NOMO-1 (cell line): ENCODE measurements around the gene SHPK.
"Not testable (repeated sequence)": the region's sequence is repeated elsewhere in the genome, so short reads cannot be mapped to it uniquely, and the experiment has no call there.

ENCODE experiments used
- DNase-seq, 2 experiments: peaks; one replicate each; lab custom pipeline; 2025; ENCODE audit not compliant: unreplicated experiment in 2 of 2; lab: John Stamatoyannopoulos, UW

SHPK gene

GRCh38 chr17:3594051-3594800, 41.8 kb downstream of the SHPK start:
- DNase-seq = no peak

GRCh38 chr17:3593384-3593783, 42.7 kb downstream of the SHPK start:
- no peak for DNase-seq

GRCh38 chr17:3592216-3592860, 43.7 kb downstream of the SHPK start:
- no peak for DNase-seq

- no peak for DNase-seq
Observed at GRCh38 chr17:3590768-3591167, 45.3 kb downstream of the SHPK start.

- no peak for DNase-seq
Observed at GRCh38 chr17:3590231-3590630, 45.8 kb downstream of the SHPK start.

- DNase-seq = no peak
Observed at GRCh38 chr17:3589784-3590183, 46.3 kb downstream of the SHPK start.

GRCh38 chr17:3585826-3586225, 50.2 kb downstream of the SHPK start:
- DNase-seq = no peak

GRCh38 chr17:3583456-3583855, 52.6 kb downstream of the SHPK start:
- DNase-seq = no peak

- no peak for DNase-seq
Observed at GRCh38 chr17:3582915-3583314, 53.1 kb downstream of the SHPK start.

- not testable (repeated sequence) for DNase-seq
Observed at GRCh38 chr17:3578667-3579066, 57.4 kb downstream of the SHPK start.

GRCh38 chr17:3576970-3577369, 59.1 kb downstream of the SHPK start:
- DNase-seq = no peak

GRCh38 chr17:3575511-3575910, 60.5 kb downstream of the SHPK start:
- DNase-seq = no peak

- DNase-seq = no peak
Observed at GRCh38 chr17:3574231-3574630, 61.8 kb downstream of the SHPK start.

- DNase-seq = no peak
Observed at GRCh38 chr17:3573246-3574100, 62.6 kb downstream of the SHPK start.

- DNase-seq = no peak
Observed at GRCh38 chr17:3572231-3572630, 63.8 kb downstream of the SHPK start.

GRCh38 chr17:3571043-3571900, 64.8 kb downstream of the SHPK start:
- DNase-seq = no peak

- no peak for DNase-seq
Observed at GRCh38 chr17:3569534-3570137, 66.4 kb downstream of the SHPK start.

- DNase-seq = no peak
Observed at GRCh38 chr17:3566551-3566950, 69.5 kb downstream of the SHPK start.

- no peak for DNase-seq
Observed at GRCh38 chr17:3565143-3565542, 70.9 kb downstream of the SHPK start.

GRCh38 chr17:3564241-3564640, 71.8 kb downstream of the SHPK start:
- not testable (repeated sequence) for DNase-seq
